Fibroblast of upper back skin (primary cell): ENCODE results near the gene CLDN15.

Source experiments
- DNase-seq: peaks from one replicate; pipeline ENCODE4 v3.0.0-alpha.2; 2013

CLDN15 gene

DNA sequence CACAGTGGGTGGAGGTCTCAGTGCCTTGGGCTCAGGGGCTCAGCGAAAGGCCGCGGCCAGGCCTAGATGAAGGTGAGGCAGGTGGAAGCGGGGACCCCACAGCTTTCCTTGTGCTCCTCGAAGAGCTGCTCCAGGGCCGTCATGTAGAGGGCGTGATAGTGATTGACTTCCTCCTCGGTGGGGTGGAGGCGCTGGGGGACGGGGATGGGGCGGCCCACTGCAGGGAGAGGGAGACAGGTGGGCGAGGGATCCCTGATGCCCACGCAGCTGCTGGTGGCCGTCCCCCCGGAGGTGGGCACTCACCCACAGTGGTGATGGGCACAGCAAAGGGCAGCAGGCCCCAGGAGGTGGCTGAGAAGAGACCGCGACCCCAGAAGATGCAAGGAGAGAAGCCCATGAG, 41.7 kb downstream of the CLDN15 start:
- DNase-seq = no peak

GRCh38 chr7:101189109-101189508, 48.5 kb downstream of the CLDN15 start:
- DNase-seq = no peak

- DNase-seq = no peak
Observed at GRCh38 chr7:101186844-101187428, 50.7 kb downstream of the CLDN15 start.

DNA sequence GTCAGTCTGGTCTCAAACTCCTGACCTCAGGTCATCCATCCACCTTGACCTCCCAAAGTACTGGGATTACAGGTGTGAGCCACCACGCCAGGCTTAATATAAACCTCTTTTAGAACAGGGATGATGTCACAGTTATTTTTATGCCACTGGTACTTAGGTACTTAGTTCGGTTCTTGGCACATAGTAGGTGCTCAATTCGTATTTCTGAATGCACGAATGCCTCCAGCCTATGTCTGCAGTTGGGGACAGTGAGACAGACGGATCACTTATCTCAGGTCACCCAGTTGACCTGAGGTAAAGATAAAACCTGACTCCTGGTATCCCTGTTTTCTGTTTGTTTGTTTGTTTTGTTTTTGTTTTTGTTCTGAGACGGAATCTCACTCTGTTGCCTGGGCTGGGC, 51.4 kb downstream of the CLDN15 start:
- DNase-seq = no peak

GRCh38 chr7:101185258-101185839, 52.3 kb downstream of the CLDN15 start:
- DNase-seq = no peak
